ENCODE data around the gene AARS2.

AARS2 gene

DNA sequence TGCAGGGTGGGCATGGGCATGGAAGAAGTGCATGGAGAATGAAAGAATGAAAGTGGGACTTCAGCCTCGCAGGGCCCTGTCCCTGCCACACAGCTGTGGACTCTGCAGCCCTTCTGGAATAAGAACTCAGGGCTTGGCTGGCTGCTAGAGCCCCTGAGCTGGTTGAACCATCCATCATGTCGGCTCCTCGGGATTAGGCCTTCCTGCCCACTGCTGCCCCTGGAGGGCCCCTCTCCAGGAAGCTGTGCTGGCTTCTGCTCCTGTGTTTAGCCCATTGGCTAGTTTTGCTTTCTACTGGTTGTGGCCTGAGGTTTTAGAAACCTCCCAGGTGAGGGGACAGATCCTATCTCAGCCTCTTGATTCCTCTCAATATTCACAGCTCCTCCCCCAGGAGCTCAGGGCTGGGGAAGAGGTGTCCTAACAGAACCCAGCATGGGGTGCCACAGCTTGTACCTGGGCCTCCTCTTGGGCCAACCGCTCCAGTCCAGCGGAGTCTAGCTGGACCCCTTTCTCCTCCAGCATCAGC is 7.9 kb downstream of the AARS2 start:
- TF ChIP-seq, protein P1, sequence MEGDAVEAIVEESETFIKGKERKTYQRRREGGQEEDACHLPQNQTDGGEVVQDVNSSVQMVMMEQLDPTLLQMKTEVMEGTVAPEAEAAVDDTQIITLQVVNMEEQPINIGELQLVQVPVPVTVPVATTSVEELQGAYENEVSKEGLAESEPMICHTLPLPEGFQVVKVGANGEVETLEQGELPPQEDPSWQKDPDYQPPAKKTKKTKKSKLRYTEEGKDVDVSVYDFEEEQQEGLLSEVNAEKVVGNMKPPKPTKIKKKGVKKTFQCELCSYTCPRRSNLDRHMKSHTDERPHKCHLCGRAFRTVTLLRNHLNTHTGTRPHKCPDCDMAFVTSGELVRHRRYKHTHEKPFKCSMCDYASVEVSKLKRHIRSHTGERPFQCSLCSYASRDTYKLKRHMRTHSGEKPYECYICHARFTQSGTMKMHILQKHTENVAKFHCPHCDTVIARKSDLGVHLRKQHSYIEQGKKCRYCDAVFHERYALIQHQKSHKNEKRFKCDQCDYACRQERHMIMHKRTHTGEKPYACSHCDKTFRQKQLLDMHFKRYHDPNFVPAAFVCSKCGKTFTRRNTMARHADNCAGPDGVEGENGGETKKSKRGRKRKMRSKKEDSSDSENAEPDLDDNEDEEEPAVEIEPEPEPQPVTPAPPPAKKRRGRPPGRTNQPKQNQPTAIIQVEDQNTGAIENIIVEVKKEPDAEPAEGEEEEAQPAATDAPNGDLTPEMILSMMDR (IDR thresholded peaks at IDR 0.05; ENCODE audit: insufficient read depth, low read length, missing control alignments), result no peak
- ChIA-PET CTCF (interaction anchor here (0.6 to 16.0 kb wide), 24 partner anchors 7 to 206 kb away, joined by 3 to 158 read pairs (median 4); partner anchors contain the start of genes AARS2, NFKBIE, SLC35B2 and TMEM151B), POLR2A (no interaction called here)

GRCh38 chr6:44304282-44305199 is 8.6 kb downstream of the AARS2 start:
- DNase-seq (ENCODE audit: low read depth, low spot score), result no peak
- POLR2A ChIA-PET, result no interaction called here
- TF ChIP-seq, protein P1 (IDR thresholded peaks at IDR 0.05; ENCODE audit: insufficient read depth, low read length, missing control alignments), result peak; percentile 78
- CTCF ChIA-PET, result interaction anchor here (0.6 to 16.0 kb wide), 24 partner anchors 8 to 208 kb away, joined by 3 to 158 read pairs (median 5); partner anchors contain the start of genes AARS2, NFKBIE, SLC35B2 and TMEM151B
- H3K4me3 ChIP-seq (ENCODE audit: low read depth, low read length), result no peak overlapping the region

More for the DNA sequence above, 7.9 kb downstream of the AARS2 start:
- H3K4me3 ChIP-seq (ENCODE audit: low read depth, low read length), result no peak overlapping the region
- no peak for DNase-seq (ENCODE audit: low read depth, low spot score)

DNA sequence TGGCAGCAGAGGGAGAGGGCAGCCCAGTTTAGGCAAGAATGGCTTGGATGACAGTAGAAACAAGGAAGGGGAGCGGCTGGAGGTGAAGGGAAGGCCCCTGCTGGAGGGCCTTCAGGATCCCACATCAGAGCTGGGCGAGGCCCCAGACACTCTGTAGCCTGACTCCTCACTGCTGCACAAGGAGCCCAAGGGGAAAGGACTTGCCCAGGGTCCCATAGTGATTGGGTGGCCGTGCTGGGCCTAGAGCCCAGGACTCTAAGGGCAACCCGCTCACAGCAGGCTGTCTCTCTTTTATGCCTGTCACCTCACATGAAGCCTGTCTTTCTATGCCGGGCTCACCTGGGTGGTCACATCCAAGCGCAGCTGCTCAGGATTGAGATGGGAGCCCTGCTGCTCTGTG is 9.3 kb downstream of the AARS2 start:
- POLR2A ChIA-PET, result no interaction called here
- CTCF ChIA-PET, result interaction anchor here (0.6 to 16.0 kb wide), 10 partner anchors 8 to 579 kb away, joined by 3 to 158 read pairs (median 6); partner anchors contain the start of genes AARS2, NFKBIE and TMEM151B
- TF ChIP-seq, protein P1 (IDR thresholded peaks at IDR 0.05; ENCODE audit: insufficient read depth, low read length, missing control alignments), result no peak
- no peak overlapping the region for H3K4me3 ChIP-seq (ENCODE audit: low read depth, low read length)
- DNase-seq (ENCODE audit: low read depth, low spot score), result no peak

DNA sequence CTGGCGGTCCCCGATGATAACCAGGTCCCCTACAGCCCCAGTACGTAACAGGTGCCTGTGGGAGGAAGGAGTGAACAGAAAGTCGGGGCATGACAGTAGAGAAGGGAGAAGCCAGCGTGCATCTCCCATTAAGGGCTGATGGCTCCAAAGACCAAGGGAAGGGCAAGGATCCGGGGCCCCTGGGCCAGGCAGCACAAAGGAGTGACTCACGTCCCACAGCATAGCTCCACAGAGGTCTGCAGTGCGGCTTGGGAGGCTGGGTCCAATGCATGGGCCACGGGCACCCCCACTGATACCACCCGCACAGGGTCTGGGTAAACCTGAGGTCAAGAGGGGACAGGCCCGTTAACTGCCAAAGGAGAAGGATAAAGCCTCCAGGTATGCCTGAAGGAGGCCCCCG is 10.3 kb downstream of the AARS2 start:
- no peak for DNase-seq (ENCODE audit: low read depth, low spot score)
- CTCF ChIA-PET, result interaction anchor here (1.1 to 16.0 kb wide), 7 partner anchors 7 to 578 kb away, joined by 3 to 158 read pairs (median 6); partner anchors contain the start of genes AARS2, NFKBIE and TMEM151B

DNA sequence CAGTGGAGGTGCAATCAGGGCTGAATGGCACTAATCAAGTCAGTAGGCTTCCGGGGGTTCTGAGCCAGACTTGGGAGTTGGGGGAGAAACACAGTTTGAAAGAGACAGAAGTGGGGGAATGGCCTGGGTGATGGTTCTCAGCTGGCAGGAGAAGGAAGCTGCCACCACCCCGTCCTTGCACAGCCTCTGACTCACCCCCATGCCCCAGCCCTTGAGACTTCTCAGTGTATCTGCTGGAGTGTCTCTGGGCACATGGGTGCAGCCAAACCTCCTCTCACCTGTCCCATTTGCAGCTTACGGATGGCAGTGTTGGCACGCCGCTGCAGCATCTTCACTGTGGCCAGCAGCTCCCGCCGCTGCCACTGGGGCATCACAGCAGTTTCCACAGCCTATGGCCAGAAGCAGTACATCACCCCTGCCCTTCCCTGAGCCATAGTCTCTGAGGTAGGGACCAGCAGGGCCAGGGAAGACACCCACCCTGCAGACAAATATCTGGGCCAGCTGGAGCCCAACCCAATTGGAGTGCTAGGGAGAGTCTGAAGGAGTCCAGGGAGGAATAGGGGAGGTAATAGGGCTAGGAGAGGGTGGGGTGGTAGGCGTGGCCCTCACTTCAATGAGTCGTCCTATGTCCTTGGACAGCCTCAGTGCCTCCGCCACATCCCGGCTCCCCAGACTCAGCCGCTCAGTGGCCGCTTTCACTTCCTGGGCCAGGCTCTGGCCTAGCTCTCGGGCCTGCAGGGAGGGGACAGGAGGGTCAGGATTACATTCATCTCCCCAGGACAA is 11.2 kb downstream of the AARS2 start:
- CTCF ChIA-PET, result interaction anchor here (0.9 to 16.0 kb wide), 5 partner anchors 10 to 129 kb away, joined by 3 to 158 read pairs (median 6); partner anchors contain the start of genes AARS2, NFKBIE and TMEM151B

More for the DNA sequence above, 10.3 kb downstream of the AARS2 start:
- TF ChIP-seq, protein P1 (IDR thresholded peaks at IDR 0.05; ENCODE audit: insufficient read depth, low read length, missing control alignments), result no peak
- H3K4me3 ChIP-seq (ENCODE audit: low read depth, low read length), result no peak overlapping the region
- POLR2A ChIA-PET, result interaction anchor here (0.6 kb wide), 1 partner anchor 18 kb away, joined by 3 read pairs; no protein-coding TSS in a partner anchor

More for the DNA sequence above, 11.2 kb downstream of the AARS2 start:
- no peak overlapping the region for H3K4me3 ChIP-seq (ENCODE audit: low read depth, low read length)
- DNase-seq (ENCODE audit: low read depth, low spot score), result no peak
- TF ChIP-seq, protein P1 (IDR thresholded peaks at IDR 0.05; ENCODE audit: insufficient read depth, low read length, missing control alignments), result no peak
- POLR2A ChIA-PET, result no interaction called here

Measured in AG04449 (cell line).